B cell (primary cell): ENCODE results near the gene MBTPS2.

Source experiments
- CTCF ChIP-seq: fragments of 200-600 bp; IDR thresholded peaks from one replicate; pipeline ENCODE4 v1.8.0; 2022; ENCODE audit warnings: antibody characterized with exemption, mild to moderate bottlenecking
- EZH2 ChIP-seq: IDR thresholded peaks from 2 replicates; pipeline ENCODE4 v1.6.1; 2012; ENCODE audit warnings: borderline replicate concordance, low read depth, mild to moderate bottlenecking, moderate library complexity, low read length; ENCODE audit not compliant: insufficient read depth, poor library complexity, severe bottlenecking

- no peak for TF ChIP-seq CTCF
- TF ChIP-seq EZH2, result no peak
Observed at GRCh38 chrX:21875013-21875412, 35.6 kb downstream of the MBTPS2 start.
